ENCODE results near the gene TNFSF13B.
"Not testable (repeated sequence)": the region's sequence is repeated elsewhere in the genome, so short reads cannot be mapped to it uniquely, and the experiment has no call there.

The TNFSF13B gene

DNA sequence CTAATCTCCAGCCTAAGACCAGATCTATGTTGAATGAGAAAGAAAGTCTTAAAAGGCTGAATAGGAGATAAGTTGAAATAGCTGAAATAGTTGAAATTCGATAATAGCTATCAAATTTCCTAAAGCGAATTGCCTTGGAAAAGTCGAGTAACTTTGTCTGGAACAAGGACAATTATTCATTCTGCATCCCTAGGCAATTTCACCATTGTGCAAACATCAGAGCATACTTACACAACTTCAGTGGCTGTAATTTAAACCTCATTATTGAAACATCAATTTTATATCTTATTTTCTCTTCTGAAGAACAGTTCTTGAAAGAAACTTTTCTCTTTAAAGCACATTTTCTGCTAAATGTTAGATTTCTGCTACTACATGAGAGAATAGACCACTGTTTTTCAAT lies 13.6 kb downstream of the TNFSF13B start:
- FAIRE-seq, result no peak

GRCh38 chr13:108288741-108289140 lies 19.2 kb downstream of the TNFSF13B start:
- no peak for FAIRE-seq

DNA sequence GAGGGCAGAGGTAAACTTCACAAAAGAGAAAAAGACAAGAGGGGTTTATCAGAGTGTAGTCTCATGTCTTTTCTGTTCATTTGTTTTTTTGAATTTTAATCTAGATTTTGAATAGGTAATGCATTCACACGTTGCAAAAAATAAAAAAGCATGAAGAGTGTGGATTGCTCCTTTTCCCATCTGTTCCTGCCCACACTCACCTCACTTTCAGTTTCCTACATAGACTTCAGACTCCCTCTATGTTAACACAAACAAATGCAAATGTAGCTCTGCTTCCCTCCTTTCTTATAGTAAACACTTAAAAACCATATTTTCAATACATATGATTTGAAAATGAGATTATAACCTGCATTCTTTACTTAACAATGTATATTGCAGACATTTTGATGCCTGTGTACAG lies 20.3 kb downstream of the TNFSF13B start:
- no peak for FAIRE-seq

DNA sequence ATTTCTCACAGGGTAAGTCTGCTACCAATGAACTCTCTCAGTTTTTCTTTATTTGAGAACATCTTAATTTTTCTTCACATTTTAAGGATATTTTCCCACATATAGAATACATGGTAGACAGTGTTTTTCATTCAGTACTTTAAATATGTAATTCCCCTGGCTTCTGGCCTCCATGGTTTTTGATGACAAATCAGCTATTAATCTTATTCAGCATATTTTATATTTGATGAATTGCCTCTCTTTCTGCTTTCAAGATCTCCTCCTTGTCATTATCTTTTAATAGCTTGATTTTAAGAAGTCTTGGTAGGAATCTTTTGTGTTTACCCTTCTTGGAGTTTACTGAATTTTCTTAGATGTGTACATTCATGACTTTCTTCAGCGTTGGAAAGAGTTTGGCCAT lies 27.6 kb downstream of the TNFSF13B start:
- FAIRE-seq, result no peak

DNA sequence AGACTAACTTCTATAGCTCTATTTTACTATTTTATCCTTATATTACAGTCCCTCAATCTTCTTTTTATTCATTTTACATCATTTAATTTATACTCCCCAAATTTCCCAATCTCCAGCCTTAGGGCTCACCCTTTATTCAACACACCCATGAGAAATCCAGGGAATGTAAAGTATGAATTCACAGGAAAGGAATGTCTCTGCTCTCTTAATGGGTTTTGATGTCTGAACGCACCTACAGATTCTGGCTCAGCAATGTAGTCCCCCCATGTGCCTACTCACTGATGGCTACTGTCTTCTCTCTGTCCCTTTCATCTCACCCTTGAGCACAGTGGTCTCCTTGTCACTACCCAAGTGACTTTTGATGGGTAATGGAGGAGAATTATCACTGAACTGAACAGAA lies 32.8 kb downstream of the TNFSF13B start:
- no peak for FAIRE-seq

GRCh38 chr13:108304170-108305016 lies 34.9 kb downstream of the TNFSF13B start:
- no peak for FAIRE-seq

GRCh38 chr13:108305655-108306054 lies 36.1 kb downstream of the TNFSF13B start:
- FAIRE-seq, result no peak

DNA sequence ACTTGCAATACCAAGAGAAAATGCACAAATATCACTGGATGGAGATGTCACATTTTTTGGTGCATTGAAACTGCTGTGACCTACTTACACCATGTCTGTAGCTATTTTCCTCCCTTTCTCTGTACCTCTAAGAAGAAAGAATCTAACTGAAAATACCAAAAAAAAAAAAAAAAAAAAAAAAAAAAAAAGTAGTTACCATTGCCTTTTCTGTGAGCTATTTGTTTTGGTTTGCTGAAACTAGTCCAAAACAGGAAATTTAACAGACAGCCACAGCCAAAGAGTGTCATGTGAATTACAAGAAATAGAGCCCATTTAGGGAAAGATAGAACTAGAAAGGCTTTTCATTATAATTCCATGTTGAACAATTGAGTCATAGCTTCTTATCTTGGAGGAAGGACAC lies 37.3 kb downstream of the TNFSF13B start:
- no peak for FAIRE-seq

GRCh38 chr13:108311596-108311995 lies 42.1 kb downstream of the TNFSF13B start:
- FAIRE-seq, result not testable (repeated sequence)

DNA sequence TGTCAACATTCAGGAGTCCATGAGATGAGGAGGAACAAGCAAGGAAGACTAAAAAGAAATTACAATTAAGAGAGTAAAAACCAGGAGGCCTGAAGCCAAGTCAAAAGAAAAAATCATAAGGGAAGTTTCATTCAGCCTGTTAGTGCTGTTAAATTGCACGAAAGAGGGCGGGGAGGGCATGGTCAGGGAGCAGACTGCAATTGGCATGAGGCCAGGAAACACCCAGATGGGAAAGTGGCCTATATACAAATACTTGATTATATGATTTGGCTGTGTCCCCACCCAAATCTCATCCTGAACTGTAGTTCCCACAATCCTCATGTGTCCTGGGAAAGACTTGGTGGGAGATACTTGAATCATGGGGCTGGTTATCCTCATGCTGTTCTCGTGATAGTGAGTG lies 43.9 kb downstream of the TNFSF13B start:
- FAIRE-seq, result no peak

DNA sequence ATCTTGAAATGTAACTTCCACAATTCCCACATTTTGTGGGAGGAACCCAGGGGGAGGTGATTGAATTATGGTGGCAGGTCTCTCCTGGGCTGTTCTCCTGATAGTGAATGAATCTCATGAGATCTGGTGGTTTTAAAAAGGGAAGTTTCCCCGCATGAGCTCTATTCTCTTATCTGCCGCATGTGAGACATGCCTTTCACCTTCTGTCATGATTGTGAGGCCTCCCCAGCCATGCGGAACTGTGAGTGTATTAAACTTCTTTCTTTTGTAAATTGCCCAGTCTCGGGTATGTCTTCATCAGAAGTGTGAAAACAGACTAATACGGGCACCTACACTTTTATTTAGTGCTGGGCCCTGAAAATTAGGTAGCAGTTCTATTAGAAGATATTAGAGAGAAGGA lies 45.8 kb downstream of the TNFSF13B start:
- FAIRE-seq, result no peak

DNA sequence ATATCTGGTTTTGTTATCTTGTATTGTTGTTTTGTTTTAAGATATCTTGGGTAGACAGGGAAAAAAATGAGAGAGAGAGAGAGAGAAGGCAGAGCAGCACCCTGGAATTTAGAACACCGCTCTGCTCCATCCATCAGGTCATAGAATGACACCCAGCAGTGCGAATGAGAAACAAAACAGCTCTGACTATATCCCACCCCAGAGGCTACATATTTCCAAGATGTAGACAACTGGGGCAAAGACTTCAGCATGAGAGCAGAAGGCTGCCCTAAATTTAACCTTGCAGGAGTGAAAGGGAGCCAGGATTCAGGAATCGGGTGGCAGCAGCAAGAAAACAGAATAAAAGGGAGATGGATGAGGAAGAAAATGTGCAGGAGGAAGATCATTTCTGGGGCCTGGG lies 46.5 kb downstream of the TNFSF13B start:
- no peak for FAIRE-seq

- no peak for FAIRE-seq
Measured at GRCh38 chr13:108316413-108316812, 46.9 kb downstream of the TNFSF13B start.

GRCh38 chr13:108322206-108322824 lies 52.8 kb downstream of the TNFSF13B start:
- peak; percentile 95 for FAIRE-seq

DNA sequence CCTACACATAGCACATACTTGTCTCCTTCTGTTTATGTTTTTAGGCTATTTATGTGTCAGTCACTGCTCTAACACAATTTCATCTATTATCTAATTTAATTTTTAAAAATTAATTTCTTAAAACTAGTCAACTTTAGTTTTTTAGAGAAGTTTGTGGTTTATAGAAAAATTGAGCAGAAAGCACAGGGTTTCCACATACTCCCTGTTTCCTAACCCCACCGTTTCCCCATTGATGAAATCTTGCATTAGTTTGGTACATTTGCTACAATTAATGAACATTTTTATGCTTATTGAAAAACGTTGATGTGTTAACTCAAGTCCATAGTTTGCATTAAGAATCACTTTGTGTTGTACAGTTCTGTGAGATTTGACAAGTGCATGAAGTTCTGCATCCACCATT lies 53.5 kb downstream of the TNFSF13B start:
- no peak for FAIRE-seq

DNA sequence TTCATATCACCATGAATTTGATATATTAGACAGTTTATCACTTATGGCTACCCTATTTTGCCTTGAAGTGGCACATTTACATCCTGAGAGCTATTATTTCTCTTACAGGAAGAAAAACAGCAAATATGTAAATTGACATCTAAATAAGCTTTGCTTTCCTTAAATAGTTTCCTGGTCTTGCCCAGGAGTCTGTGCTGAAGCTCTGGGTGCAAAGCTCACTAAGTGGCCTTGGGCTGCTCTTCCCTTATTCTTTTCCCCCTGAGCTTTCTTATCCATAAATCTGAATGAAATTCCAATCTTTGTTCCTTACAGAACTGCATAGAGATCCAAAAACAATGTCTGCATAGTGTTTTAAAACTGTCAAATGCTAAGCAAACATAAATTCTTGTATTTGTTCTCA lies 56.3 kb downstream of the TNFSF13B start:
- FAIRE-seq, result no peak

GRCh38 chr13:108326309-108326708 lies 56.8 kb downstream of the TNFSF13B start:
- no peak for FAIRE-seq

GRCh38 chr13:108328848-108329247 lies 59.3 kb downstream of the TNFSF13B start:
- no peak for FAIRE-seq

- no peak for FAIRE-seq
Measured at GRCh38 chr13:108332791-108333190, 63.3 kb downstream of the TNFSF13B start.

- FAIRE-seq, result peak; percentile 84
Measured at GRCh38 chr13:108342369-108343289, 73.1 kb downstream of the TNFSF13B start.

DNA sequence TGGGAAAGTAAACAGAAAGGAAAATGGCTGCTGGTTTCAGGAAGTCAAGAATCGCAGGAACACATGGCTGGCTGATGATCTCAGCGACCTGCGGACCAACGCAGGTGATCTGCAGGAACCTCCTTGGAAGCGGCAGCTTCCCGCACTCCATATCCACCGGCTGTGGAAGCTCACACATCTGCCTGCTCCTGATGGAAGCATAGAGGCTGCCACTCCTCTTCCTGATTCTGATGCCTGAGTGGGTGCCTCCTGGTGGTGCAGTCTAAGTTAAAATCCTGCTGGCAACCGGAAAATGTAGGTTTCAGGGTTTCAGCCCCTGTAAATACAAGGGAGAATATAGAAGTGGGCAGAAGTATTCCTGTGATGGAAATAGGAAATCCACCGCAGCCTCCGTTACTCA lies 75.5 kb downstream of the TNFSF13B start:
- no peak for FAIRE-seq

DNA sequence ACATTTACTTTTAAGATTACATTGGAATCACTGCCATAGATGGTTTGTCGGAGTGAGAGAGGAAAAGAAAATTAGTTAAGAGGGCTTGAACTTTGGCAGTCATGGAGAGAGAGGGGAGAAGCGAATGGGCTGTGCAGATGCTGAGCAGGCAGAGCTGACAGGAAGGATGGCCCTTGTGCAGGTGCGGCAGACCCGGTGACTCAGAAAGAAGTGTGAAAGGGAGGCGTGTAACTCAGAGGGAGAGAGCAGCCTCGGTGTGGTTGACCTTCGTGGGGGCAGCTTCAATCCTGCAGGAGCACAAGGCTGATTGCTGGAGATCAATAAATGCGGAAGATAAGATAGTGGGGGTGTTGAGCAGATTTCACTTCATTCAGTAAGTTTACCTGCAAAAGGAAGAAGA lies 76.9 kb downstream of the TNFSF13B start:
- FAIRE-seq, result no peak

GRCh38 chr13:108349269-108349668 lies 79.8 kb downstream of the TNFSF13B start:
- FAIRE-seq, result no peak

Data from A204.1 (cell line).